H1 (cell line): ENCODE results near the gene MYCBPAP. TPM values are rescaled to one million over a fixed set of nuclear protein-coding genes. Genes with fewer than 3 reads are reported as not detected.

Source experiments
- CBX8 ChIP-seq: fragments of 300-800, 300-1000 bp; sonication (generic); IDR thresholded peaks from 2 replicates; pipeline ENCODE4 v1.7.1; 2016; ENCODE audit warnings: low read depth, low read length, borderline replicate concordance
- CREB1 ChIP-seq: IDR thresholded peaks from 2 replicates; pipeline ENCODE4 v1.6.1; 2012; ENCODE audit warnings: inconsistent platforms
- EGR1 ChIP-seq: IDR thresholded peaks from 2 replicates; pipeline ENCODE4 v1.6.1; 2011; ENCODE audit warnings: low read depth, low read length, borderline replicate concordance
- KDM1A ChIP-seq: fragments of 200-600, 300-600 bp; sonication (generic); IDR thresholded peaks from 2 replicates; pipeline ENCODE4 v1.7.1; 2016; ENCODE audit warnings: mild to moderate bottlenecking, low read length, borderline replicate concordance
- polyA plus RNA-seq, 7 experiments: library from polyadenylated mRNA; depleted of rRNA in 3 of 7; stranded (reverse) in 5 of 7; unstranded in 2 of 7; fragments of >200 nt in 5 of 7; fragments of 200-250 nt in 2 of 7; gene quantifications; 1 replicate in 5 of 7; 2 replicates in 1 of 7; 4 replicates in 1 of 7; pipeline versions ENCODE4 v1.2.1 to v1.2.3, GENCODE V29; 2011 to 2013; ENCODE audit warnings: missing spikeins in 2 of 7, mixed read lengths in 2 of 7
- total RNA-seq: library from RNA; stranded (reverse); fragmentation: NEBNext Ultra II Directional; extraction: Animal tissue kit (Norgen Biotek cat#: 25700); gene quantifications from 2 replicates; pipeline ENCODE4 v1.2.1, GENCODE V29; 2021
- TF ChIP-seq, protein P1 (sequence below): fragments of 300-600 bp; sonication (generic); IDR thresholded peaks from 2 replicates; pipeline ENCODE4 v1.7.1; 2012; ENCODE audit warnings: low read length, moderate library complexity, mild to moderate bottlenecking, inconsistent platforms; ENCODE audit not compliant: insufficient replicate concordance
- TF ChIP-seq, protein P2 (sequence below): IDR thresholded peaks from 2 replicates; pipeline ENCODE4 v1.6.1; 2012; ENCODE audit warnings: inconsistent platforms

MYCBPAP gene
- total and polyA plus RNA-seq, 2 of the 8 experiments (the other 6 are each of a cell fraction or from before 2014, with no cell fraction given): 0.89 to 3.3 TPM

DNA sequence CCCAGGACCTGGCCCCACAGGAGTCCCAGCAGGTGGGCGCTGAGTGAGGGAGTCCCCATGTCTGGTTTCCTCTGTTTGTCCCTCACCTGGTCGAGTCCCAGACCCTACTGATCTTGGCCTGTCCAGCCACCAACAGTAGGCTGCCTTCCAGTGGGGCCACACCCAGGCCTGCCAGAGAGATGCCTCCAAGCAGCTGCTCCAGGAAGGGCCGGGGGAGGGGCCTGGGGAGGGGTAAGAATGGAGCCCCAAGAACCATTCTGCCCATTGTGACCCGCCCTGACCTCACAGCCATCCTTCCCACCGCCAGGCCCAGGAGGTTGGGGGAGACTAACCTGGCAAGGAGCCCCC is 39.5 kb downstream of the MYCBPAP start (continued):
- TF ChIP-seq, protein P1, sequence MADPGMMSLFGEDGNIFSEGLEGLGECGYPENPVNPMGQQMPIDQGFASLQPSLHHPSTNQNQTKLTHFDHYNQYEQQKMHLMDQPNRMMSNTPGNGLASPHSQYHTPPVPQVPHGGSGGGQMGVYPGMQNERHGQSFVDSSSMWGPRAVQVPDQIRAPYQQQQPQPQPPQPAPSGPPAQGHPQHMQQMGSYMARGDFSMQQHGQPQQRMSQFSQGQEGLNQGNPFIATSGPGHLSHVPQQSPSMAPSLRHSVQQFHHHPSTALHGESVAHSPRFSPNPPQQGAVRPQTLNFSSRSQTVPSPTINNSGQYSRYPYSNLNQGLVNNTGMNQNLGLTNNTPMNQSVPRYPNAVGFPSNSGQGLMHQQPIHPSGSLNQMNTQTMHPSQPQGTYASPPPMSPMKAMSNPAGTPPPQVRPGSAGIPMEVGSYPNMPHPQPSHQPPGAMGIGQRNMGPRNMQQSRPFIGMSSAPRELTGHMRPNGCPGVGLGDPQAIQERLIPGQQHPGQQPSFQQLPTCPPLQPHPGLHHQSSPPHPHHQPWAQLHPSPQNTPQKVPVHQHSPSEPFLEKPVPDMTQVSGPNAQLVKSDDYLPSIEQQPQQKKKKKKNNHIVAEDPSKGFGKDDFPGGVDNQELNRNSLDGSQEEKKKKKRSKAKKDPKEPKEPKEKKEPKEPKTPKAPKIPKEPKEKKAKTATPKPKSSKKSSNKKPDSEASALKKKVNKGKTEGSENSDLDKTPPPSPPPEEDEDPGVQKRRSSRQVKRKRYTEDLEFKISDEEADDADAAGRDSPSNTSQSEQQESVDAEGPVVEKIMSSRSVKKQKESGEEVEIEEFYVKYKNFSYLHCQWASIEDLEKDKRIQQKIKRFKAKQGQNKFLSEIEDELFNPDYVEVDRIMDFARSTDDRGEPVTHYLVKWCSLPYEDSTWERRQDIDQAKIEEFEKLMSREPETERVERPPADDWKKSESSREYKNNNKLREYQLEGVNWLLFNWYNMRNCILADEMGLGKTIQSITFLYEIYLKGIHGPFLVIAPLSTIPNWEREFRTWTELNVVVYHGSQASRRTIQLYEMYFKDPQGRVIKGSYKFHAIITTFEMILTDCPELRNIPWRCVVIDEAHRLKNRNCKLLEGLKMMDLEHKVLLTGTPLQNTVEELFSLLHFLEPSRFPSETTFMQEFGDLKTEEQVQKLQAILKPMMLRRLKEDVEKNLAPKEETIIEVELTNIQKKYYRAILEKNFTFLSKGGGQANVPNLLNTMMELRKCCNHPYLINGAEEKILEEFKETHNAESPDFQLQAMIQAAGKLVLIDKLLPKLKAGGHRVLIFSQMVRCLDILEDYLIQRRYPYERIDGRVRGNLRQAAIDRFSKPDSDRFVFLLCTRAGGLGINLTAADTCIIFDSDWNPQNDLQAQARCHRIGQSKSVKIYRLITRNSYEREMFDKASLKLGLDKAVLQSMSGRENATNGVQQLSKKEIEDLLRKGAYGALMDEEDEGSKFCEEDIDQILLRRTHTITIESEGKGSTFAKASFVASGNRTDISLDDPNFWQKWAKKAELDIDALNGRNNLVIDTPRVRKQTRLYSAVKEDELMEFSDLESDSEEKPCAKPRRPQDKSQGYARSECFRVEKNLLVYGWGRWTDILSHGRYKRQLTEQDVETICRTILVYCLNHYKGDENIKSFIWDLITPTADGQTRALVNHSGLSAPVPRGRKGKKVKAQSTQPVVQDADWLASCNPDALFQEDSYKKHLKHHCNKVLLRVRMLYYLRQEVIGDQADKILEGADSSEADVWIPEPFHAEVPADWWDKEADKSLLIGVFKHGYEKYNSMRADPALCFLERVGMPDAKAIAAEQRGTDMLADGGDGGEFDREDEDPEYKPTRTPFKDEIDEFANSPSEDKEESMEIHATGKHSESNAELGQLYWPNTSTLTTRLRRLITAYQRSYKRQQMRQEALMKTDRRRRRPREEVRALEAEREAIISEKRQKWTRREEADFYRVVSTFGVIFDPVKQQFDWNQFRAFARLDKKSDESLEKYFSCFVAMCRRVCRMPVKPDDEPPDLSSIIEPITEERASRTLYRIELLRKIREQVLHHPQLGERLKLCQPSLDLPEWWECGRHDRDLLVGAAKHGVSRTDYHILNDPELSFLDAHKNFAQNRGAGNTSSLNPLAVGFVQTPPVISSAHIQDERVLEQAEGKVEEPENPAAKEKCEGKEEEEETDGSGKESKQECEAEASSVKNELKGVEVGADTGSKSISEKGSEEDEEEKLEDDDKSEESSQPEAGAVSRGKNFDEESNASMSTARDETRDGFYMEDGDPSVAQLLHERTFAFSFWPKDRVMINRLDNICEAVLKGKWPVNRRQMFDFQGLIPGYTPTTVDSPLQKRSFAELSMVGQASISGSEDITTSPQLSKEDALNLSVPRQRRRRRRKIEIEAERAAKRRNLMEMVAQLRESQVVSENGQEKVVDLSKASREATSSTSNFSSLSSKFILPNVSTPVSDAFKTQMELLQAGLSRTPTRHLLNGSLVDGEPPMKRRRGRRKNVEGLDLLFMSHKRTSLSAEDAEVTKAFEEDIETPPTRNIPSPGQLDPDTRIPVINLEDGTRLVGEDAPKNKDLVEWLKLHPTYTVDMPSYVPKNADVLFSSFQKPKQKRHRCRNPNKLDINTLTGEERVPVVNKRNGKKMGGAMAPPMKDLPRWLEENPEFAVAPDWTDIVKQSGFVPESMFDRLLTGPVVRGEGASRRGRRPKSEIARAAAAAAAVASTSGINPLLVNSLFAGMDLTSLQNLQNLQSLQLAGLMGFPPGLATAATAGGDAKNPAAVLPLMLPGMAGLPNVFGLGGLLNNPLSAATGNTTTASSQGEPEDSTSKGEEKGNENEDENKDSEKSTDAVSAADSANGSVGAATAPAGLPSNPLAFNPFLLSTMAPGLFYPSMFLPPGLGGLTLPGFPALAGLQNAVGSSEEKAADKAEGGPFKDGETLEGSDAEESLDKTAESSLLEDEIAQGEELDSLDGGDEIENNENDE: no peak
- TF ChIP-seq KDM1A (no peak), CBX8 (no peak), CREB1 (no peak), EGR1 (no peak)
- TF ChIP-seq, protein P2, sequence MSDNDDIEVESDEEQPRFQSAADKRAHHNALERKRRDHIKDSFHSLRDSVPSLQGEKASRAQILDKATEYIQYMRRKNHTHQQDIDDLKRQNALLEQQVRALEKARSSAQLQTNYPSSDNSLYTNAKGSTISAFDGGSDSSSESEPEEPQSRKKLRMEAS: no peak
